Measurements from ENCODE around the gene CEP290.

Gene CEP290, protein sequence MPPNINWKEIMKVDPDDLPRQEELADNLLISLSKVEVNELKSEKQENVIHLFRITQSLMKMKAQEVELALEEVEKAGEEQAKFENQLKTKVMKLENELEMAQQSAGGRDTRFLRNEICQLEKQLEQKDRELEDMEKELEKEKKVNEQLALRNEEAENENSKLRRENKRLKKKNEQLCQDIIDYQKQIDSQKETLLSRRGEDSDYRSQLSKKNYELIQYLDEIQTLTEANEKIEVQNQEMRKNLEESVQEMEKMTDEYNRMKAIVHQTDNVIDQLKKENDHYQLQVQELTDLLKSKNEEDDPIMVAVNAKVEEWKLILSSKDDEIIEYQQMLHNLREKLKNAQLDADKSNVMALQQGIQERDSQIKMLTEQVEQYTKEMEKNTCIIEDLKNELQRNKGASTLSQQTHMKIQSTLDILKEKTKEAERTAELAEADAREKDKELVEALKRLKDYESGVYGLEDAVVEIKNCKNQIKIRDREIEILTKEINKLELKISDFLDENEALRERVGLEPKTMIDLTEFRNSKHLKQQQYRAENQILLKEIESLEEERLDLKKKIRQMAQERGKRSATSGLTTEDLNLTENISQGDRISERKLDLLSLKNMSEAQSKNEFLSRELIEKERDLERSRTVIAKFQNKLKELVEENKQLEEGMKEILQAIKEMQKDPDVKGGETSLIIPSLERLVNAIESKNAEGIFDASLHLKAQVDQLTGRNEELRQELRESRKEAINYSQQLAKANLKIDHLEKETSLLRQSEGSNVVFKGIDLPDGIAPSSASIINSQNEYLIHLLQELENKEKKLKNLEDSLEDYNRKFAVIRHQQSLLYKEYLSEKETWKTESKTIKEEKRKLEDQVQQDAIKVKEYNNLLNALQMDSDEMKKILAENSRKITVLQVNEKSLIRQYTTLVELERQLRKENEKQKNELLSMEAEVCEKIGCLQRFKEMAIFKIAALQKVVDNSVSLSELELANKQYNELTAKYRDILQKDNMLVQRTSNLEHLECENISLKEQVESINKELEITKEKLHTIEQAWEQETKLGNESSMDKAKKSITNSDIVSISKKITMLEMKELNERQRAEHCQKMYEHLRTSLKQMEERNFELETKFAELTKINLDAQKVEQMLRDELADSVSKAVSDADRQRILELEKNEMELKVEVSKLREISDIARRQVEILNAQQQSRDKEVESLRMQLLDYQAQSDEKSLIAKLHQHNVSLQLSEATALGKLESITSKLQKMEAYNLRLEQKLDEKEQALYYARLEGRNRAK (N-terminal part only)

DNA sequence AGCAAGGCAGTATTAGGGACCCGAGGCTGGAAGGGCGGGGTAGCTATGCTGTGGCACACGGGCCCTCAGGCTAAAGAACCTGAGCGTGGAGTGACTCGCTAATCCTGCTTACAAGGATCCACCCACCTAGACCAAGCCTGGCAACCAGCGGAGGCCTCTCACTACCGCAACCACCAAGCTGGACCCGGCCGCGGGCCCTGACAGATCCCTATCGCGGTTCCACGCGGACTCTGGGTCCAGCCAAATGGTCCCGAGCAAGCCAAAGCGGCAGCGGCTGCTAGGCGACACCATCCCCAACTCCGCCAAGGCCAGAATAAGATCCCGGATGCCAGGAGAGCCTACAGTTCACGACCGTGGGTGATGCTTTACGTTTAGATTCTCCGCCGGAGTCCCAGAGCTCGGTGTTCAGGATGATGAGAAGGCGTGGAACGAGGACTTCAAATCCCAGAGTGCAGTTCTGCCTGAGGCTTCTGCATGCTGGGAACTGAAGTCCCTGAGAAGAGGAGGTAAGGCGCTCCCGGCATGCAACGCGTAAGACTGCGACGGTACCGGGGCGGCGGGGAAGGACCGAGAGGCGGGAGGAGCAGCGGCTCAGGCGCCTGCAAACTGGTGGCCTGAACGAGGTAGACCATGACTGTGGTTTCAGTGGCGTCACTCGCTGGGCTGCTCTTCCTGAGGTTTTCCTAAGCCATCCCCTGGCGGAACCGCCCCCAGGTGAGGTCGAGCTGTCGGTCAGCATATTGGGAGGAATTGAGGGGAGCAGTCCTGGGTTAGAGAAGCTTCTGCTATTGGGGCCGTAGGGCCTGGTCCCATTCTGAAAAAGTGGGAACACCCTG, at the start of gene CEP290, which contains the start of gene TMTC3:
Gene CEP290, minus strand, starts transcription at position 315 of the 836 bp plus-strand sequence. CDS start 781 bp downstream, outside the sequence.
Gene TMTC3, plus strand, starts transcription at position 534 of the 836 bp plus-strand sequence. CDS start 6,009 bp downstream, outside the sequence.
- peak within 1 kb of the TSS; percentile 91 for H3K4me3 ChIP-seq (ENCODE audit: low read depth, low read length)
- peak; percentile 100 for DNase-seq (ENCODE audit: low read depth, low spot score)
- in situ Hi-C loops (cut with HindIII; ENCODE audit: low sequenced_read_pairs) = no loop called here
- TF ChIP-seq CTCF (IDR thresholded peaks at IDR 0.05; ENCODE audit: low read depth, low read length) = no peak

DNA sequence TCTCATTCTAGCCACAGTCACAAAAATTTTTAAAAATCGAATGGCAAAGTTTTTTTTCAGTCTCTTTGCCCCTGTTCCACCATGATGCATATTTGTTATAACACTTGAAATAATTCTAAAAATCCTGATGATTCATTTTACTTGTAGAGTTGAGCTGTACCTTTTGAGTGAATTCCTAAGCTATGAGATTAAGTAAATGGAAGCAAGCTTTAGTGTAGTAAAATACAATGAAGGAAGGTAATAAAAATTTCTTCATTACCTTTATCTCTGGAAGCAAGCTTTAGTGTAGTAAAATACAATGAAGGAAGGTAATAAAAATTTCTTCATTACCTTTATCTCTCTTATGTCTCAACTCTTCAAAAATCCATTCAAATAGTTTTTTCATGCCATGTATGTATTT, 46.3 kb upstream of the CEP290 start:
- in situ Hi-C loops (cut with HindIII; ENCODE audit: low sequenced_read_pairs) = no loop called here
- DNase-seq (ENCODE audit: low read depth, low spot score) = peak; percentile 21
- no peak overlapping the region for H3K4me3 ChIP-seq (ENCODE audit: low read depth, low read length)
- no peak for TF ChIP-seq CTCF (IDR thresholded peaks at IDR 0.05; ENCODE audit: low read depth, low read length)

DNA sequence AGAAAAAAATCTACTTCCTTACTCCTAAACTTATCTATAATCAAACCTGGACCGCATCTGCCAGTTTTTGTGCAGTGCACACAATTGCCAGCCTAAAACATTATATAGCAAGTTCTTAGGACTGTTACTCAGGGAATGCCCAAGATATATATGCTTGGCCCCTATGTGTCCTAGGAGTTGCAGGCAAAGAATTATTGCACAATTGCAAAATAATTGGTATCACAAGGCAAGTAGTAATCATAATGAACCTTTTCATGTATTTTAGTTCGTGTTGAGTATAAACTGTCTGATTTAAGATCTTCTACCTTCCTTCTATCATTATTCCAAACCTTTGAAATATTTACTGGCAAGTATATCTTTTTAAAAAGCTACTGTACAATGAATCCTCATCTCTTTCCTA, 45.7 kb upstream of the CEP290 start:
- H3K4me3 ChIP-seq (ENCODE audit: low read depth, low read length) = no peak overlapping the region
- no peak for DNase-seq (ENCODE audit: low read depth, low spot score)
- TF ChIP-seq CTCF (IDR thresholded peaks at IDR 0.05; ENCODE audit: low read depth, low read length) = no peak
- in situ Hi-C loops (cut with HindIII; ENCODE audit: low sequenced_read_pairs) = no loop called here

GRCh38 chr12:88185988-88186387, 44.1 kb upstream of the CEP290 start:
- peak; percentile 66 for DNase-seq (ENCODE audit: low read depth, low spot score)
- in situ Hi-C loops (cut with HindIII; ENCODE audit: low sequenced_read_pairs) = no loop called here

DNA sequence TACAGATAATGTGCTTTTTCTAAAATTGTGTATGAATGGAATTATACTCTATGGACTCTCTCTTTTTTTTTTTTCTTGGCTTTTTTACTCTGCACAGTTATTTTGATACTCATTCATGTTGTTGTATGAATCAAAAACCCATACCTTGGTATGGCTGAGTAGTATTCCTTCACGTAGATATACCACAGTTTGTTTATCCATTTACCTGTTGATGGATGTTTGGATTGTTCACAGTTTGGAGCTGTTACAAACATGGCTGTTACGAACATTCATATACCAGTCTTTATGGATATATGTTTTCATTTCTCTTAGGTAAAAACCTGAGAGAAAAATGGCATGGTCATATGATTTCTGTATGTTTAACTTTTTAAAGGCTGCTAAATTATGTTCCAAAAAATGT, 43.4 kb upstream of the CEP290 start:
- no peak for DNase-seq (ENCODE audit: low read depth, low spot score)
- no peak for TF ChIP-seq CTCF (IDR thresholded peaks at IDR 0.05; ENCODE audit: low read depth, low read length)
- no peak overlapping the region for H3K4me3 ChIP-seq (ENCODE audit: low read depth, low read length)
- in situ Hi-C loops (cut with HindIII; ENCODE audit: low sequenced_read_pairs) = no loop called here

More at GRCh38 chr12:88185988-88186387, 44.1 kb upstream of the CEP290 start:
- H3K4me3 ChIP-seq (ENCODE audit: low read depth, low read length) = no peak overlapping the region
- no peak for TF ChIP-seq CTCF (IDR thresholded peaks at IDR 0.05; ENCODE audit: low read depth, low read length)
